Peyer's patch (tissue), 4 donors: ENCODE measurements around the gene CKMT1B.
"Not testable (repeated sequence)": the region's sequence is repeated elsewhere in the genome, so short reads cannot be mapped to it uniquely, and the experiment has no call there.

Experiments used
- POLR2A ChIP-seq, 2 donors: fragments of 450-650 bp; IDR thresholded peaks; one replicate each; pipeline ENCODE4 v1.5.1; 2017; ENCODE audit warnings: antibody characterized with exemption in 2 of 2, mild to moderate bottlenecking in 2 of 2, moderate library complexity in 2 of 2
- TF ChIP-seq, protein P1 (sequence below), 6 experiments: fragments of 450-650 bp in 4 of 6; fragments of 200-600 bp in 2 of 6; sonication (generic) in 1 of 6; IDR thresholded peaks; one replicate each; pipeline ENCODE4 v1.5.1; 2017 to 2019; ENCODE audit warnings: antibody characterized with exemption in 6 of 6, mild to moderate bottlenecking in 3 of 6, moderate library complexity in 1 of 6

DNA sequence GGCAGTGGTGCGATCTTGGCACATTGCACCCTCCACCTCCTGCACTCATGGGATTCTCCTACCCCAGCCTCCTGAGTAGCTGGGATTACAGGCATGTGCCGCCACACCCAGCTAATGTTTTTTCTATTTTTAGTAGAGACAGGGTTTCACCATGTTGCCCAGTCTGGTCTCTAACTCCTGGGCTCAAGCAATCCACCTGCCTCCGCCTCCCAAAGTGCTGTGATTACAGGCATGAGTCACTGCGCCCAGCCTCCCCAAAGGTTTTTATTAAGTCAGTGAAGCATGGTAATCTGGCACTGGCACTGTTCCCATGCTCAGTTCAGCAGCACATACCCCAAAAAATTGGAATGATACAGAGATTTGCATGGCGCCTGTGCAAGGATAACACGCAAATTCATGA, 8.4 kb downstream of the CKMT1B start:
- not testable (repeated sequence) for TF ChIP-seq POLR2A (IDR thresholded peaks at IDR 0.05)
- TF ChIP-seq, protein P1, sequence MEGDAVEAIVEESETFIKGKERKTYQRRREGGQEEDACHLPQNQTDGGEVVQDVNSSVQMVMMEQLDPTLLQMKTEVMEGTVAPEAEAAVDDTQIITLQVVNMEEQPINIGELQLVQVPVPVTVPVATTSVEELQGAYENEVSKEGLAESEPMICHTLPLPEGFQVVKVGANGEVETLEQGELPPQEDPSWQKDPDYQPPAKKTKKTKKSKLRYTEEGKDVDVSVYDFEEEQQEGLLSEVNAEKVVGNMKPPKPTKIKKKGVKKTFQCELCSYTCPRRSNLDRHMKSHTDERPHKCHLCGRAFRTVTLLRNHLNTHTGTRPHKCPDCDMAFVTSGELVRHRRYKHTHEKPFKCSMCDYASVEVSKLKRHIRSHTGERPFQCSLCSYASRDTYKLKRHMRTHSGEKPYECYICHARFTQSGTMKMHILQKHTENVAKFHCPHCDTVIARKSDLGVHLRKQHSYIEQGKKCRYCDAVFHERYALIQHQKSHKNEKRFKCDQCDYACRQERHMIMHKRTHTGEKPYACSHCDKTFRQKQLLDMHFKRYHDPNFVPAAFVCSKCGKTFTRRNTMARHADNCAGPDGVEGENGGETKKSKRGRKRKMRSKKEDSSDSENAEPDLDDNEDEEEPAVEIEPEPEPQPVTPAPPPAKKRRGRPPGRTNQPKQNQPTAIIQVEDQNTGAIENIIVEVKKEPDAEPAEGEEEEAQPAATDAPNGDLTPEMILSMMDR (IDR thresholded peaks at IDR 0.05) = not testable (repeated sequence)
